CD4-positive, alpha-beta T cell treated with Interleukin-15 for 4 hours (primary cell): ENCODE measurements around the gene RPS2.

Experiments used
- DNase-seq: peaks from one replicate; pipeline ENCODE4 v3.0.0-alpha.2; 2020; ENCODE audit warnings: low spot score

RPS2 gene

GRCh38 chr16:1919327-1919998 lies 45.2 kb downstream of the RPS2 start:
- DNase-seq, result no peak

DNA sequence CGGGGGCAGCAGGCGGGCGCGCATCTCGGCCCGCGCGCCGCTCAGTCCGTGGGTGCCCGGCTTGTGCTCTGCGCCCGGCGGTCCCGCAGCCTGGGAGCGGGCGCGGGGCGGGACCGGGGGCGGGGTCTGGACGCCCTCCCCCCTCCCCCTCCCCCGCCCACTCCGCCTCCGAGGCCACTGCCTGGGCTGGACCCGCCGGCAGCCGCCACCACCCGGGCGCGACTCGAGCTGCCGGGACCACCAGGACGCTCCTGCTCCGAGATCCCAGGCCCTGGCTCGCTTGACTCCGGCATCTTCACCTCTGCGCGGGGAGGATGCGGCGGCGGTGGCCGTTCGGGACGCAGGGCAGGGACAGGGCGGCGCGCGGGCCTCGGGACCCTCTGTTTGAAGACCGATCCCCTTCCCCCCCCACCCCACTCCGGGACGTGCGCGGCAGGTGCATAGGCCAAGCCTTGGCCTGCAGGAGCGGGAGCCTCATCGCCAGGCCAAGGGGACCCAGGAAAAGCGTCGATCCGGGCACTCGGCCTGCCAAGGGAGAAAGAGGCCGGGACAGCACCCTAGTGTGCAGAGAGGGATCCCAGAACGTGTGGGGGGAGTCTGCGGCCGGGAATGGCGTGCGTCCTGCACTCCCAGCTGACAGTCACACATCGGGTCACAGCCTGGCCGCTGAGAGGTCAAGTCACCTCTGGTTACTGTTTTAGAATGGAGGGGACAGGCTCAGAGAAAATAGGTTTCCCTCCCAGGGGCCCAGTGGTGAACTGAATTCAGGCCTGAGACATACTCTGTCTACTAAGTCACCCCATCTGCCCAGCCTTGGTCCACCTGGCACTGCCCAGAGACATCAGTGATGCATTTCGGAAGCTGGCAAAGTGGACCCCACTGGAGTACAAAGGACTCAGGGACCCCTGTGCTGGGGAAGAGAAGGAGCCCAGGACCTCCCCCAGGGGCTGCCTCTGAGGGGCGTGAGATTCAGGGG lies 46.0 kb downstream of the RPS2 start, which contains the start of gene HS3ST6:
TSS of gene HS3ST6 (minus strand) at position 65 of the 976 bp plus-strand sequence. CDS start 92 bp downstream, outside the sequence.
- DNase-seq, result no peak

DNA sequence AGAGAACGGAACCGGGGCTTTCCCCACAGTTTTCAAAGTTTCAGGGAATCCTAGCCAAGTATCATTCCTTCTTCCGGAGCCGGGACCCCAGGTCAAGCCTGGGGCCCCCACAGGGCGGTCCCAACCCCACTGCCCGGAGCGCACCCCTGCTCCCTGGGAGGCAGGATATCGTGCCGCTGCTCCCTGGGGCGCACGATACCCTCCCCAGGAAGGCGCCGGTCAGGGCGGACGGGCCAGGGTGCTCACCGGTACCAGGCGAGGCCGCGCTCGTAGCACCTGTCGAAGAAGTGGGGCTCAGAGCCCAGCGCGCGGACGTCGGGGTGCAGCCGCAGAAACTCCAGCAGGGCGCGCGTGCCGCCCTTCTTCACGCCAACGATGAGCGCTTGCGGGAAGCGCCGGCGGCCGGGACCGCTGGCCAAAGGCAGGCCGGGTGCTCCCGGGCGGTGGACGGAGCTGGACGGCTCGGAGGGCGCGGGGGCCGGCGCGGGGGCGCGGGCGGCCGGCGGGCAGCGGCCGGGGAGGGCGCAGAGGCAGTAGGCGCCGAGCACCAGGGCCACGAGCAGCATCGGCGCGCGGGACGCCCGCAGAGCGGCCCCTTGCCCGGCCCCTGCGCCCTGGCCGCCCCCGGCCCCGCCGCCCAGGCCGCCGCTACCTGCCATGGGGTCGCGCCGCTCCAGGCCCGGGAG lies 46.8 kb downstream of the RPS2 start:
- no peak for DNase-seq

DNA sequence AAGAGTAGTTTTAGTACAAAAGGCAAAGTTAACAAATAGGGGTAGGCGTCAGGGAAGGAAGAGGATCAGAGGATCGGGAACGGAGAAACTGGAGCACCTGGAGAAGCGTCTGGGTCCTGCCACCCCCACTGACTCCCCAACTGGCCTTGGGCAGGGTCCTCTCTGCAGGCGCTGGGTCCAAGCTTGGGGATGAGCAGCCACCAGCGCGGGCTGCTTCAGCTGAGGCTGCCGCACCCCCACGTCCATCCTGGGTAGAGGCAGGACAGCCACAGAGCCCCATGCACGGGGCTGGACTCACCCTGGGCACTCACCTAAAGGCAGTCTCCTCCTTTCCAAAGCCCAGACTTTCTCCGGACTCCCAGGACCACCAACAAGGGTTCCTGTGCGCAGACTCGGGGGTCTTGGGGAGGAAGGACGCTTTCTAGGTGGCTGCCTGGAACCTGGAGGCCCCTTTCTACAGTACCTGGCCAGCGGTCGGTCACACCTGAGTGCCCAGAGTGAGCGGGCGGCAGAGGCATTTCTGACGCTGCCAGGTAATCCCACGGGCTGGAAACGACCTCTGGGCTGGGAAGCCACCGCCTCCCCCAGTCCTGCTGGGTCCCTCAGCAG lies 47.5 kb downstream of the RPS2 start:
- no peak for DNase-seq

DNA sequence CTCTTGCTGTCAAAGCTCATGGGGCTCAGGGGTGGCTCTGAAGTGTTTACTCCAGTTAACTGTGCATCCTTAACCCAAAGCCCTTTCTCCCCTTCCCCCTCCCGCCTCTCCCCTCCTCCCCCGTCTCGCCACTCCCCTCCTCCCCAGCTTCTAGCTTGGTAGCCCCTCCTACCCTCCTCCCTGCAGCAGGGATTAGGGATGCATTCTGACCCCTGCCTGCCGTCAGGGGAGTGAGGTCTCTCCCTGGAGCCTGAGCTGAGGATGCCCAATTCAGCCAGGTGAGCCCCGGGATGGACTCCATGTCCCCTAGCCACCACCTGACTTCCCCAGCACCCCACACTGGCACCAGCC lies 48.0 kb downstream of the RPS2 start:
- DNase-seq, result no peak

GRCh38 chr16:1915732-1916639 lies 48.6 kb downstream of the RPS2 start:
- no peak for DNase-seq

GRCh38 chr16:1914988-1915387 lies 49.6 kb downstream of the RPS2 start:
- DNase-seq, result no peak

- DNase-seq, result no peak
These were observed 50.5 kb downstream of the RPS2 start for GRCh38 chr16:1914084-1914608.

DNA sequence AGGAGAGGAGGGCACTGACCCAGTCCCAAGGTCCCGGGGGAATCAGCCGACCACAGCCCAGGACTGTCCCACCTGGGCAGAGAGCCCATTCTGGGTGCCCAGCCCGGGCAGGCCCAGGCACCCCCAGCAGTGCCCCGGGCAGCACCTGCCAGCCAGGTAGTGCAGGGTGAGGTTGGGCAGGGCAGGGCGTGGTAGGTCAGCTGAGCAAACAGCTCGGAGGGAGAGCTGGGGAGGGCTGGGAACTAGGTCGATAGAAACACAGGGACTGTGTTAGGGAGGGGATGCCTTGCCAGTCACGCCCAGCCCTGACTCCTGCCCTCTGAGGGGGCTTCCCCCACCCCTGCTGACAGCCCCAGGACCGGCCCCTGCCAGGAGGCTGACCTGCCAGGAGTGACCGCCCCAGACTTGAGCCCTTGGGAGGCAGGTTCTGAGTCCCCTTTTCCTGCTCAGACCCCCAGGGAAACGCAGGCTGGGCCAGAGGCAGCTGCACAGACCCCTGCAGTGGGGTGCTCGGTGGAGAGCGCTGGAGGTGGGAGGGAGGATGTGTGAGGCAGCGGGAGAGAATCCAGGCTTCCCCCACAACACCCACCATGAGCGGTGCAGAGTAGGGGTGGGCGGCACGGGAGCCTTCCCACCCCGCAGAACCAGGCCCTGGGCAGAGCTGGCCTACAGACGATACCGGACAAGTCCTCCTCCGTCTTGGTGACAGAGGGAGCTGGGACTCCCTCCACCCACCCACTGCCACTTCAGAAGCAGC lies 51.1 kb downstream of the RPS2 start:
- no peak for DNase-seq

- no peak for DNase-seq
These were observed 52.4 kb downstream of the RPS2 start for GRCh38 chr16:1912215-1912543.
